Measurements from ENCODE around the gene WASHC2A. TPM values are rescaled to one million over a fixed set of nuclear protein-coding genes. Genes with fewer than 3 reads are reported as not detected.

WASHC2A gene
- total and polyA plus RNA-seq, 2 of the 13 experiments (the other 11 are each of a cell fraction or from before 2014, with no cell fraction given), result 22.8 to 29.6 TPM

DNA sequence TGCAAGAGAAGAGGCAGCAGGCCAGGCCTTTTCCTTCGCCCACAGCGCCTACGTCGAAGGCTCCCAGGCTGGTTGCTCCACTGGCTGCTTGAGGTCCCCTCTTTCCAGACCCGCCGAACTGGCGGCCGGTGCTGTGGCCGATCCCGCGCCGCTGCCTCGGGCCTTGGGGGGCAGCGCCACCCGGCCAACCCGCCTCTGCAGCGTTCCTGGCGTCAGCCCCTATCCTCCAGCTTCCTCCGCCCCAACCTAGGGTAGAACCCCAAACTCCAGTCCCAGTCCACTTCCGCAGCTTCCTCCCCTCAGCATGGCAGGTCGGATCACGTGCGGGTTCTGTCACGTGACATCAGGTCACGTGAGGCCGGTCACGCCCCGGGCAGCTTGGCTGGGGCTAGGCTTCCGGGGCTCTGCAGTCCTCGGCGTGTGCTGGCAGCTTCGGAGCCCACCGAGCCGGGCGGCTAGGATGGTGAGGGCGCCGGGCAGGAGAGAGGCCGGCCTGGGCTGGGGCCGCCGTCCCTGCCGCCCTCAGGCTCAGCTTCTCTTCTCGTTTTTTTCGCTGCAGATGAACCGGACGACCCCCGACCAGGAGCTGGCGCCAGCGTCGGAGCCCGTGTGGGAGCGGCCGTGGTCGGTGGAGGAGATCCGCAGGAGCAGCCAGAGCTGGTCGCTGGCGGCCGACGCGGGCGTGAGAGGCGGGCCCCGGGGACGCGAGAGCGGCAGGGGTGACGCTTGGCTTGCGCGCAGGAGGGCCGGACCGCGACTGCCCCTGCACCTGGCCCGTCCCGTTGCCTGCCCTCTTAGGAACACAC is at the start of gene WASHC2A (continued):
- TF ChIP-seq ZNF331 (CRISPR knock-in tag; IDR thresholded peaks at IDR 0.05) (peak; percentile 51; the same call in 1 of the 2 replicates), ZMYM4 (CRISPR knock-in tag; IDR thresholded peaks at IDR 0.05) (peak; percentile 65), MAX (IDR thresholded peaks at IDR 0.05) (peak; percentile 79), MXD4 (CRISPR knock-in tag; IDR thresholded peaks at IDR 0.05) (peak; percentile 63; the same call in 1 of the 2 replicates), POLR2AphosphoS5 (IDR thresholded peaks at IDR 0.05; ENCODE audit: low read depth, low read length) (peak; percentile 60; the same call in 1 of the 2 replicates), ZNF605 (CRISPR knock-in tag; IDR thresholded peaks at IDR 0.05) (0 out of 2 replicates have a peak, but pooled peaks have one; percentile 51), KDM5A (IDR thresholded peaks at IDR 0.05; ENCODE audit: borderline replicate concordance, low read length) (peak; percentile 88), GABPB1 (CRISPR knock-in tag; IDR thresholded peaks at IDR 0.05) (peak; percentile 86), HDAC1 (CRISPR knock-in tag; IDR thresholded peaks at IDR 0.05) (peak; percentile 93), ZFP91 (CRISPR knock-in tag; IDR thresholded peaks at IDR 0.05; ENCODE audit: borderline replicate concordance) (peak; percentile 63; the same call in 1 of the 2 replicates), GATAD1 (CRISPR knock-in tag; IDR thresholded peaks at IDR 0.05) (peak; percentile 95), POLR2G (IDR thresholded peaks at IDR 0.05; ENCODE audit: low read depth, low read length) (peak; percentile 72), YY1 (IDR thresholded peaks at IDR 0.05; ENCODE audit: insufficient read depth, insufficient replicate concordance, low read depth, low read length) (peak; percentile 67), ZSCAN21 (CRISPR knock-in tag; IDR thresholded peaks at IDR 0.05; ENCODE audit: borderline replicate concordance) (0 out of 2 replicates have a peak, but pooled peaks have one; percentile 34), HOXA3 (CRISPR knock-in tag; IDR thresholded peaks at IDR 0.05) (peak; percentile 57; the same call in 1 of the 2 replicates), TAF1 (CRISPR knock-in tag; IDR thresholded peaks at IDR 0.05) (peak; percentile 80), ZBTB7B (CRISPR knock-in tag; IDR thresholded peaks at IDR 0.05) (peak; percentile 56; the same call in 1 of the 2 replicates), CBX1 (IDR thresholded peaks at IDR 0.05; ENCODE audit: low read depth) (peak; percentile 58), KLF16 (CRISPR knock-in tag; IDR thresholded peaks at IDR 0.05) (peak in 1 of 2 experiments; percentile 73; a peak in 2 of 4 replicates), PHF20 (CRISPR knock-in tag; IDR thresholded peaks at IDR 0.05) (peak; percentile 95), KAT8 (CRISPR knock-in tag; IDR thresholded peaks at IDR 0.05) (peak; percentile 97), ARNT2 (CRISPR knock-in tag; IDR thresholded peaks at IDR 0.05; ENCODE audit: low read depth) (peak; percentile 64; the same call in 1 of the 2 replicates), HIVEP1 (CRISPR knock-in tag; IDR thresholded peaks at IDR 0.05) (peak; percentile 58; the same call in 1 of the 2 replicates), MXD1 (CRISPR knock-in tag; IDR thresholded peaks at IDR 0.05) (peak; percentile 77; the same call in 1 of the 2 replicates), ESRRA (CRISPR knock-in tag; IDR thresholded peaks at IDR 0.05; ENCODE audit: low read depth) (0 out of 2 replicates have a peak, but pooled peaks have one; percentile 32), ELF3 (CRISPR knock-in tag; IDR thresholded peaks at IDR 0.05) (0 out of 2 replicates have a peak, but pooled peaks have one; percentile 18), THAP11 (CRISPR knock-in tag; IDR thresholded peaks at IDR 0.05) (peak; percentile 75)
- TF ChIP-seq, protein P1, sequence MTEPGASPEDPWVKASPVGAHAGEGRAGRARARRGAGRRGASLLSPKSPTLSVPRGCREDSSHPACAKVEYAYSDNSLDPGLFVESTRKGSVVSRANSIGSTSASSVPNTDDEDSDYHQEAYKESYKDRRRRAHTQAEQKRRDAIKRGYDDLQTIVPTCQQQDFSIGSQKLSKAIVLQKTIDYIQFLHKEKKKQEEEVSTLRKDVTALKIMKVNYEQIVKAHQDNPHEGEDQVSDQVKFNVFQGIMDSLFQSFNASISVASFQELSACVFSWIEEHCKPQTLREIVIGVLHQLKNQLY (CRISPR knock-in tag; IDR thresholded peaks at IDR 0.05), result peak; percentile 31; the same call in 1 of the 2 replicates

All from HepG2 (cell line).